Measurements from ENCODE around the gene LTBP2. TPM values are rescaled to one million over a fixed set of nuclear protein-coding genes. Genes with fewer than 3 reads are reported as not detected.

Gene LTBP2
- total and polyA plus RNA-seq, 2 of the 8 experiments (the other 6 are each of a cell fraction or from before 2014, with no cell fraction given) = 0.48 to 0.89 TPM

GRCh38 chr14:74595006-74595735 is 16.9 kb downstream of the LTBP2 start (continued):
- TF ChIP-seq, protein P1, sequence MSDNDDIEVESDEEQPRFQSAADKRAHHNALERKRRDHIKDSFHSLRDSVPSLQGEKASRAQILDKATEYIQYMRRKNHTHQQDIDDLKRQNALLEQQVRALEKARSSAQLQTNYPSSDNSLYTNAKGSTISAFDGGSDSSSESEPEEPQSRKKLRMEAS (IDR thresholded peaks at IDR 0.05) = no peak
- TF ChIP-seq SIN3A (conservative IDR thresholded peaks at IDR 0.05 in 1 of 2, IDR thresholded peaks at IDR 0.05 in 1 of 2; ENCODE audit: low read depth in 1 of 2, low read length in 2 of 2) (no peak), KDM5A (IDR thresholded peaks at IDR 0.05; ENCODE audit: low read length) (no peak)

Data from H1 (cell line).